GM21381 (cell line): ENCODE data around the gene FBXO17.
"Not testable (repeated sequence)": the region's sequence is repeated elsewhere in the genome, so short reads cannot be mapped to it uniquely, and the experiment has no call there.

Experiments
- ATAC-seq: cut with Tn5 transposase; IDR thresholded peaks from one replicate; pipeline ENCODE4 v1.9.1; 2021; ENCODE audit warnings: mild to moderate bottlenecking, moderate library complexity; ENCODE audit not compliant: unreplicated experiment

FBXO17 gene

GRCh38 chr19:38945562-38946228 is 29.8 kb downstream of the FBXO17 start:
- no peak for ATAC-seq

DNA sequence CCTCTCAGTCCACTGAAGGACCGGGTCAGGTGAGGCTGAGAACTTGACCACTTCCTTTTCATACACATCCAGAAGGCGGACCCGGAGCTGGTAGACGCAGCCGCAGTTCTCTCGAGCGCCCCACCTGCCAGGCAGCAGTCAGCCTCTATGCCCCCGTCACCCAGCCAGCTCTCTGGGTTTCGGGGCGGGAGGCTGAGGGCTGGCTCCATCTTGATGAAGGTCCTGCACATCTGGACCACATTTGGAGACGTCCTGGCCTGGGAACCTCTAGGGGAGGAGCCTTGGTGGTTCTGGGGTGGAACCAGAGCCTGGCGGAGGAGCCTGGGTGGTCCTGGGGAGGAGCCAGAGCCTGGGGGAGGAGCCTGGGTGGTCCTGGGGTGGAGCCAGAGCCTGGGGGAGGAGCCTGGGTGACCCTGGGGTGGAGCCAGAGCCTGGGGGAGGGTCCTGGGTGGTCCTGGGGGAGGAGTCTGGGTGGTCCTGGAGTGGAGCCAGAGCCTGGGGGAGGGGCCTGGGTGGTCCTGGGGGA is 30.5 kb downstream of the FBXO17 start:
- ATAC-seq = no peak

- ATAC-seq = no peak
These were observed 32.9 kb downstream of the FBXO17 start for GRCh38 chr19:38942471-38943181.

DNA sequence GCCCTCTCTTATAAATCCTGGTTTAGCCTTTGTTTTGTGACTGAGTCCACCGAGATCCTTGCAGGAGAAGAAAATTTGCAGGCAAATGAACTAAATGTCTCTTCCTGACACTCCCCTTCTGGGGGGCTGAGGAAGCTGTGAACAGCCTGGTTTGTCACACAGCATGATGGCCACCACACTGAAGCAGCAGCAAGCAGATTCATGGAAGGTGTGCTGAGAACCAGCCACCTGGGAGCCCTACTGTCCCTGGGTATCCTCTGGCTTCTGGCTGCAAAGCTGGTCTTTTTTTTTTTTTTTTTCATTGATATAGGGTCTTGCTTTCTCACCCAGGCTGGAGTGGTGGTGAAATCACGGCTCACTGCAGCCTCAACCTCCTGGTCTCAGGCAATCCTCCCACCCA is 33.6 kb downstream of the FBXO17 start:
- ATAC-seq = no peak

GRCh38 chr19:38941466-38941865 is 34.1 kb downstream of the FBXO17 start:
- not testable (repeated sequence) for ATAC-seq

DNA sequence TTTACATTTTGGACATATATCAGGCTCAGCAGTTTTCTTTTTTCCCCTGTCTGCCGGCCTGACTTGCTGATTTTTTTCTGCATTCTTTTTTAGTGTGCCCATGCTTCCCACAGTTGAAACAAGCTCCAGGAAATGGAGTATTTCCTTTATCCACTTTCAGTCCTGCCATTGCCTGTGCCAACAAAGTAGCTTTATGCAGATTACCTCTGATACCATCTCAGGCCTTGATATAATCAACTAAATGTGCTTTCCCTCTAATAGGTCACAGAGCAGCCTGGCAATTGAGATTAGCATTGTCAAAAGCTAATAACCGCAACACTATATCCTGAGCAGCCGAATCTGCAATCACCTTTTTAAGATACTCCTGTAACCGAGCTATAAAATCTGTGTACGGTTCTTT is 35.6 kb downstream of the FBXO17 start:
- no peak for ATAC-seq

DNA sequence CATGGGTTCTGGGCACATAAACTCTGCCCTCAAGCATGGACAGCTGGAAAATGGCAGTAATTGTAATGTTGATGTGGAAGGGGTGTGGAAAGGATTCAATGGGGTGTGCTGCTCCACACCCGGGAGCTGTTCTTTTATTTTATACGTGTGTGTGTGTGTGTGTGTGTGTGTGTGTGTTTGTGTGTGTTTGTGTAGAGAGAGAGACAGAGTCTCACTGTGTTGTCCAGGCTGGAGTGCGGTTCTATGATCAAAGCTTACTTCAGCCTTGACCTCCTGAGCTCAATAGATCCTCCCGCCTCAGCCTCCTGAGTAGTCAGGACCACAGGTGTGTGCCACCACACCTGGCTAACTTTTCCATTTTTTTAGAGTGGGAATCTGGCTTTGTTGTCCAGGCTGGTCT is 42.0 kb downstream of the FBXO17 start:
- ATAC-seq = no peak

GRCh38 chr19:38932425-38933179 is 42.9 kb downstream of the FBXO17 start:
- no peak for ATAC-seq

DNA sequence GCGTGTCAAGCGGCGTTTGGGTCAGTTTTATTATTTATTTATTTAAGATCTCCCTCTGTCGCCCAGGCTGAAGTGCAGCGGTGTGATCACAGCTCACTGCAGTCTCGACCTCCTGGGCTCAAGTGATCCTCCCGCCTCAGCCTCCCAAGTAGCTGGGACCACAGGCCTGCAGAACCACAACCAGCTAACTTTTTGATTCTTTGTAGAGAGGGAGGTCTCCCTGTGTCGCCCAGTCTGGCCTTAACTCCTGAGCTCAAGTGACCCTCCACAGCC is 44.1 kb downstream of the FBXO17 start:
- no peak for ATAC-seq

GRCh38 chr19:38930776-38931520 is 44.6 kb downstream of the FBXO17 start, which contains the start of gene MRPS12:
TSS of gene MRPS12 (plus strand) at chr19:38930944. CDS start at chr19:38931295, 351 bp downstream.
- ATAC-seq = peak; percentile 91

DNA sequence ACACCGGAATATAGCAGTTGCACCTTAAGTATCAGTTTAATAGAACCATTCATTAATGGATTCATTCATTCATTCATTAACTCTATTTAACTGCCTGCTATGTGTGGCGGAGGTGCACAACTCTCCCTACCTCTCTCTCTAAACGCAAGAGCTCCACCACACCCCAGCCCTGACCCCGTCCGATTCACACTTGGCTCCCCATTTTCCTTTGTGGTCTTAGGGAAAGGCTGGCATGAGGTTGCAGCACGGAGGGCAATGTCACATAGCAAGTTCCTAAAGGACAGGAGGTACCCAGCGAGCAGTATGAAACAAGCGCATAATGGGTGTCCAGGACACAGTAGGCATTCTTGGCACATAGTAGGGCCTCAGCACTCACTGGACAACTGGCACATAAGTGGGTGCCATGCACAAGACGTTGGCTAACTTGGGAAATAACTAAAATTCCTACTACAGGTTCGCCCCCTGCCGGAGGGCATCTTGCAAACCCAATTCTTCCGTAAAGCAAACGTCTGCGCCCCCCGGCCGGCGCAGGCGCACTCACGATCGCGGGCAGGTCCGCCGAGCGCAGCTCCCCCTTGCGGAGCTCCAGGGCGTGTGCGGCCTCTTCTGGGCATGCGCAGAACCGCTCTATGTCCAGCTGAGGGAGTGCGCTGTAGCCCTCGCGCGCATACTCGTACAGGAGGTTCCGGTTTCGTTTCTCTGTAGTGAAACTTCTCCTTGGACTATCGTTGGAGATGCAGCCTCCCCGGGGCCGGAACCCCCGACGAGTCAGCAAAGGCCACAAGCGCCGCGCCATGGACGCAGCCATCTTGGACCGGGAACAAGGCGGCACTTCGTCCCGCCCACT is 45.4 kb downstream of the FBXO17 start, which contains the start of gene SARS2:
Gene SARS2 (minus strand): TSS at position 835 of the 847 bp plus-strand sequence. CDS start 27 bp downstream, at position 808.
- ATAC-seq = peak; percentile 66

DNA sequence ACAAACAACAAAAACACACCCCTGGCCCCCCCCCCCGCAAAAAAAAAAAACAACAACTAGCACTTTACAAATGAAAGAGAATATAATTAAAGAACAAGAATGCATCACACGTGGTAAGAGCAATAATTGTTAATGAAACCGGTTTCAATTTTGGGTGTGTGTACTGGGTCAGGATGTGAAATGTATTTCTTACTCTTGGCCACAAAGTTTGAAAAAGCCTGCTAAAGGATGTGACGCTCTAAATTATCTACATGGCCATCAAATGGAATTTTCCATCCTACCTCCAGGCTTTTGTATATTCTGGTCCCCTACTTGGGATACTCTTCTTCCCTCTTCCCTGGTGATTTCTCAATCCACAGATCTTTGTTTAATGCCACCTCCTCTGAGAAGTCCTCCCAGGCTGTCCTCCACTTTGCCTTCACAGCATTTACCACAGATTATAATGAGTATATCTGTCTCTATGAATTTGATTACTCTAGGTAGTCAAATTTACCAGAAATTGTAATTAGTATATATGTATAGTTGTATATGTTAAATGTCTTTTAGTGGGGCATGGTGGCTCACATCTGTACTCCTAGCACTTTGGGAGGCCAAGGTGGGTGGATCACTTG is 47.0 kb downstream of the FBXO17 start:
- no peak for ATAC-seq

DNA sequence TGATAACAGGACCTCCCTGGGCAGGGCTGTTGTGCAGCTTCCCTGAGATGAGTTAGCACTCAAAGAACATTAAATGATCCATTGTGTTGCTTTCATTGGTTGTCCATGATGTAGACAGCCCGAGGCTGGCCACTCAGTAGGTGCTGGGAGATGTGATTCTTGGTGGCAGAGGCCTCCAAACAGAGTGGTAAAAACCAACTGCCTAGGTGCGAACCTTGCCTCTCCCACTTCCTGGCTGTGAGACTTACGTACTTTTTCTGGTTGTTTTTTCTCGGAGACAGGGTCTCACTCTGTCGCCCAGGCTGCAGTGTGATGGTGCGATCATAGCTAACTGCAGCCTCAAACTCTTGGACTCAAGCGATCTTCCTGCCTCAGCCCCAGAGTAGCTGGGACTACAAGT is 51.2 kb downstream of the FBXO17 start:
- no peak for ATAC-seq

- ATAC-seq = no peak
These were observed 53.1 kb downstream of the FBXO17 start for GRCh38 chr19:38922482-38922881.

DNA sequence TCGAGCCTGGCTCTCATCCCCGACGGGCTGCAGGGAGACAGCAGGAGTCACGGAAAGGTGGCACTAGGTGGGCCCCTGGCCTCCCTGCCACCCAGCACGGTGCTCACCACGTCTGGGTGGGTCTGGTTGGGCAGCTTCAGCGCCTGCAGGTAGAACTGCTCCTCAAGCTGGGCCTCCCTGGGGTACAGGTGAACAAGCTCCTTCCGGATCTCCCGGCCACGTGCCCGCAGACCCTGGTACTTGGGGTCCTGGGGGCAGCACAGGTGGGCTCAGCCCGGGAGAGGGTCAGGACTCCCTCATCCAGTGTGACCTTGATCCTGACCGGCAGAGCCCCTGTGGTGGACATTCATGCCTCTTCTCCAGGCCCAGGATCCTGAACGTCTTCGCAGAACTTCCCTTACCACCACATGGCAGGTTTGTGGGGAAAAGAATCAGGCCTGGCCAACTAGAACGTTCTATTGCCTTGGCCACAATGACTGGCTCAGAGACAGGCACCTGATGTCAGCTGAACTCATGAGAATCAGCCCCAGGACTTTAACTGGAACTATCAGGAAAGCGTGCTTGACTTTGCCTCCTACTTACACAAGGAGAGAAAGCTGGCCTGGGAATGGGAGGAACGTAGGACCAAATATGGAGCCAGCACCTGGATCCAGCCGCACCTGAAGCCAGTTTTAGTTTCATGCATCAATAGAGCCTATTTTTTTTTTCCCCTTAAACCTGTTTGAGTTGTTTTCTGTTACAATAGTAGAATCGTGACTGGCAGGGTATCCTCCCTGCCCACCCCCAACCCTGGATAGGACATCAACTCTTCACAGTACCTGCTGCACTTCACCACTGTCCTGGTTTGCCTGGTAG is 53.9 kb downstream of the FBXO17 start:
- ATAC-seq = no peak

DNA sequence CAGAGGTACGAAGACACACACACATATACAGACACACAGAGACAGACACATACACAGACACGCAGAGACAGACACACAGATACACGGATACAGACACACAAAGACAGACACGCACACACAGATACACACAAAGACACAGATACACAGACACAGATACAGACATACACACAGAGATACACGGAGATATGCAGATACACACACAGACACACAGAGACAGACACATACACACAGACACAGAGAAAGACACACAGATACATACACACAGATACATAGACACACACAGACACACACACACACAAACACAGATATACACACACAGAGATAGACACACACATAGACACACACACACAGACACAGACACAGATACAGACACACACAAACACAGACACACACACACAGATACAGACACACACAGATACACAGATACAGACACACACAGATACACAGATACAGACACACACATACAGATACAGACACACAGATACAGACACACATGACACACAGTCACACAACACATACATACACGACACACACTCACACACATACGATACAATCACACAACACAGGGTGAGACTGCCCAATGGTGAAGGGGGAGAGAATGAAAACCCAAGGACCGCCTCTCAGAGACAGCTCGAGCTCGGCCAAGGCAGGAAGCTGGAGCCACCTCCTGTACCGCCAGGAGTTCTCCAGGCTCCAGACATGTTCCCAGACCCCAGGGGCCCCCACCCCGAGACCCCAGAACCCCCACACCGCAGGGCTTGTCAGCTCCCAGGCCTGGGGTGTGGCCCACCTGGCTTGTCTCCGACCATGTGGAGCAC is 54.7 kb downstream of the FBXO17 start:
- no peak for ATAC-seq

- no peak for ATAC-seq
These were observed 55.5 kb downstream of the FBXO17 start for GRCh38 chr19:38919837-38920601.
